Mesenchymal stem cell (in vitro differentiated cells and primary cell): ENCODE results near the gene SLIT3.

Experiments used
- DNase-seq: peaks from one replicate; pipeline ENCODE4 v3.0.0-alpha.2; 2013
- H2AFZ ChIP-seq: one replicate; pipeline ENCODE4 v1.6.1; 2013; ENCODE audit warnings: low read depth, mild to moderate bottlenecking, control low read depth, inconsistent platforms, low read length, moderate library complexity
- H2AK5ac ChIP-seq: 2 replicates; pipeline ENCODE4 v1.6.1; 2013; ENCODE audit warnings: low read length, moderate library complexity, mild to moderate bottlenecking, inconsistent platforms; ENCODE audit not compliant: severe bottlenecking
- H2BK120ac ChIP-seq: one replicate; pipeline ENCODE4 v1.6.1; 2013; ENCODE audit warnings: low read depth, mild to moderate bottlenecking, inconsistent platforms, low read length, moderate library complexity
- H2BK12ac ChIP-seq, 2 experiments: one replicate each; pipeline ENCODE4 v1.6.1; 2013; ENCODE audit warnings: inconsistent platforms in 2 of 2, low read length in 2 of 2, mild to moderate bottlenecking in 2 of 2, moderate library complexity in 2 of 2, control low read depth in 1 of 2
- H2BK15ac ChIP-seq: one replicate; pipeline ENCODE4 v1.6.1; 2013; ENCODE audit warnings: mild to moderate bottlenecking, low read depth, inconsistent platforms; ENCODE audit not compliant: poor library complexity, severe bottlenecking
- H2BK5ac ChIP-seq: 2 replicates; pipeline ENCODE4 v1.6.1; 2013; ENCODE audit warnings: low read depth, mild to moderate bottlenecking, low read length, control low read depth, inconsistent platforms; ENCODE audit not compliant: poor library complexity, severe bottlenecking
- H3K14ac ChIP-seq, 2 experiments: one replicate each; pipeline ENCODE4 v1.6.1; 2013; ENCODE audit warnings: inconsistent platforms in 2 of 2, low read length in 2 of 2, control low read depth in 1 of 2, mild to moderate bottlenecking in 1 of 2, moderate library complexity in 1 of 2
- H3K18ac ChIP-seq, 2 experiments: one replicate each; pipeline ENCODE4 v1.6.1; 2013; ENCODE audit warnings: inconsistent platforms in 2 of 2, low read length in 2 of 2, control low read depth in 1 of 2, low read depth in 1 of 2, mild to moderate bottlenecking in 1 of 2
- H3K23ac ChIP-seq, 2 experiments: one replicate each; pipeline ENCODE4 v1.6.1; 2013; ENCODE audit warnings: inconsistent platforms in 2 of 2, low read length in 2 of 2, mild to moderate bottlenecking in 2 of 2, moderate library complexity in 2 of 2, control low read depth in 1 of 2
- H3K27ac ChIP-seq: 2 replicates; pipeline ENCODE4 v1.5.1; 2013; ENCODE audit warnings: mild to moderate bottlenecking, moderate library complexity, low read length, control low read depth, inconsistent platforms; ENCODE audit not compliant: poor library complexity, severe bottlenecking
- H3K27me3 ChIP-seq, 2 experiments: 2 replicates each; pipeline versions ENCODE4 v1.6.1 to v1.7.0; 2013; ENCODE audit warnings: low read length in 2 of 2, mild to moderate bottlenecking in 2 of 2, moderate library complexity in 2 of 2, control low read depth in 1 of 2, inconsistent platforms in 1 of 2; ENCODE audit not compliant: control insufficient read depth in 1 of 2, insufficient read depth in 1 of 2
- H3K36me3 ChIP-seq, 2 experiments: 2 replicates each; pipeline versions ENCODE4 v1.6.1 to v1.7.0; 2013; ENCODE audit warnings: low read length in 2 of 2, control low read depth in 1 of 2, inconsistent platforms in 1 of 2, low read depth in 1 of 2, mild to moderate bottlenecking in 1 of 2; ENCODE audit not compliant: insufficient read depth in 2 of 2, control insufficient read depth in 1 of 2
- H3K4ac ChIP-seq, 2 experiments: one replicate each; pipeline ENCODE4 v1.6.1; 2013; ENCODE audit warnings: inconsistent platforms in 2 of 2, low read length in 2 of 2, mild to moderate bottlenecking in 2 of 2, moderate library complexity in 2 of 2, control low read depth in 1 of 2, low read depth in 1 of 2
- H3K4me1 ChIP-seq: 2 replicates; pipeline ENCODE4 v1.6.1; 2013; ENCODE audit warnings: low read depth, low read length, control low read depth; ENCODE audit not compliant: control insufficient read depth, insufficient read depth
- H3K4me2 ChIP-seq: 2 replicates; pipeline ENCODE4 v1.6.1; 2013; ENCODE audit warnings: low read length, mild to moderate bottlenecking, inconsistent platforms; ENCODE audit not compliant: poor library complexity, severe bottlenecking
- H3K4me3 ChIP-seq, 2 experiments: 2 replicates each; pipeline versions ENCODE4 v1.5.1 to v1.7.0; 2013; ENCODE audit warnings: low read length in 2 of 2, mild to moderate bottlenecking in 2 of 2, control low read depth in 1 of 2, low read depth in 1 of 2; ENCODE audit not compliant: insufficient read depth in 1 of 2
- H3K79me1 ChIP-seq: replicated peaks from 2 replicates; pipeline ENCODE4 v1.6.1; 2013; ENCODE audit warnings: mild to moderate bottlenecking, control low read depth, low read length, inconsistent platforms; ENCODE audit not compliant: poor library complexity, severe bottlenecking
- H3K9ac ChIP-seq: 2 replicates; pipeline ENCODE4 v1.7.0; 2013; ENCODE audit warnings: mild to moderate bottlenecking, low read length, moderate library complexity
- H3K9me3 ChIP-seq: 2 replicates; pipeline ENCODE4 v1.7.0; 2013; ENCODE audit warnings: mild to moderate bottlenecking, low read length; ENCODE audit not compliant: control insufficient read depth
- H4K8ac ChIP-seq: one replicate; pipeline ENCODE4 v1.6.1; 2013; ENCODE audit warnings: inconsistent platforms, mild to moderate bottlenecking, low read length, moderate library complexity
- H4K91ac ChIP-seq: one replicate; pipeline ENCODE4 v1.6.1; 2013; ENCODE audit warnings: mild to moderate bottlenecking, low read length, inconsistent platforms
- WGBS: methylation state at CpG from one replicate; pipeline ENCODE4 v1.1.7; 2013; ENCODE audit warnings: mixed read lengths; 5-methylcytosine and 5-hydroxymethylcytosine counted together

The SLIT3 gene

GRCh38 chr5:168680395-168680794 lies 620.5 kb downstream of the SLIT3 start:
- no peak overlapping the region for H2BK120ac ChIP-seq
- H2BK12ac ChIP-seq: no peak overlapping the region
- peak overlapping the region; percentile 8 for H3K9ac ChIP-seq
- H4K91ac ChIP-seq: peak overlapping the region; percentile 60
- H4K8ac ChIP-seq: peak overlapping the region; percentile 31
- no peak overlapping the region for H3K27ac ChIP-seq
- H3K79me1 ChIP-seq: no peaks in the 10 kb centered on the region
- H3K14ac ChIP-seq: no peak overlapping the region
- no peaks in the 10 kb centered on the region for H3K9me3 ChIP-seq
- H3K23ac ChIP-seq: no peak overlapping the region
- no peak overlapping the region for H3K4ac ChIP-seq
- peaks cover 0 to 38% of the 10 kb centered on the region in 2 experiments for H3K36me3 ChIP-seq
- H3K4me1 ChIP-seq: peaks cover 5% of the 10 kb centered on the region
- H2BK15ac ChIP-seq: no peak overlapping the region
- H3K4me2 ChIP-seq: no peak overlapping the region
- no peak overlapping the region for H2AK5ac ChIP-seq
- no peak for DNase-seq
- no peak overlapping the region for H3K18ac ChIP-seq
- H3K27me3 ChIP-seq: peaks cover 0 to 9% of the 10 kb centered on the region in 2 experiments
- no peak overlapping the region for H3K4me3 ChIP-seq
- no peak overlapping the region for H2AFZ ChIP-seq
- H2BK5ac ChIP-seq: no peak overlapping the region
- 71% methylated on average over 2 of the region's 2 CpGs for WGBS

GRCh38 chr5:168679515-168679920 lies 621.4 kb downstream of the SLIT3 start:
- H3K4me1 ChIP-seq: peaks cover 5% of the 10 kb centered on the region
- peak overlapping the region; percentile 8 for H3K9ac ChIP-seq
- DNase-seq: peak; percentile 71
- no peak overlapping the region for H3K14ac ChIP-seq
- H2AK5ac ChIP-seq: no peak overlapping the region
- H3K4ac ChIP-seq: no peak overlapping the region
- H2AFZ ChIP-seq: no peak overlapping the region
- H3K79me1 ChIP-seq: no peaks in the 10 kb centered on the region
- H3K4me2 ChIP-seq: no peak overlapping the region
- no peak overlapping the region for H4K8ac ChIP-seq
- no peak overlapping the region for H3K23ac ChIP-seq
- H3K18ac ChIP-seq: no peak overlapping the region
- H3K9me3 ChIP-seq: no peaks in the 10 kb centered on the region
- no peak overlapping the region for H2BK15ac ChIP-seq
- no peak overlapping the region for H2BK120ac ChIP-seq
- no peak overlapping the region for H2BK12ac ChIP-seq
- H3K4me3 ChIP-seq: no peak overlapping the region
- H4K91ac ChIP-seq: no peak overlapping the region
- H3K27ac ChIP-seq: no peak overlapping the region
- H3K27me3 ChIP-seq: peaks cover 0 to 9% of the 10 kb centered on the region in 2 experiments
- no peak overlapping the region for H2BK5ac ChIP-seq
- 0% methylated on average over 6 of the region's 9 CpGs for WGBS
- H3K36me3 ChIP-seq: peaks cover 0 to 42% of the 10 kb centered on the region in 2 experiments

GRCh38 chr5:168676501-168676900 lies 624.4 kb downstream of the SLIT3 start:
- Histone ChIP-seq H3K9me3 (no peaks in the 10 kb centered on the region), H3K4me1 (peaks cover 4% of the 10 kb centered on the region), H4K91ac (no peak overlapping the region), H3K4ac (no peak overlapping the region), H3K79me1 (no peaks in the 10 kb centered on the region), H3K4me3 (no peak overlapping the region), H2BK12ac (no peak overlapping the region), H3K4me2 (no peak overlapping the region), H2BK5ac (no peak overlapping the region), H2BK15ac (no peak overlapping the region), H3K27ac (no peak overlapping the region), H2AFZ (no peak overlapping the region), H3K27me3 (peaks cover 0 to 9% of the 10 kb centered on the region in 2 experiments), H3K36me3 (peaks cover 0 to 51% of the 10 kb centered on the region in 2 experiments), H3K23ac (no peak overlapping the region), H4K8ac (no peak overlapping the region), H3K9ac (no peak overlapping the region), H3K18ac (no peak overlapping the region), H3K14ac (no peak overlapping the region), H2BK120ac (no peak overlapping the region), H2AK5ac (no peak overlapping the region)
- DNase-seq: no peak
- 67% methylated on average over 4 of the region's 4 CpGs for WGBS

GRCh38 chr5:168675883-168676408 lies 625.0 kb downstream of the SLIT3 start:
- Histone ChIP-seq H2BK120ac (no peak overlapping the region), H3K4me1 (peaks cover 3% of the 10 kb centered on the region), H3K18ac (no peak overlapping the region), H3K79me1 (no peaks in the 10 kb centered on the region), H3K36me3 (peaks cover 0 to 56% of the 10 kb centered on the region in 2 experiments), H3K27me3 (peaks cover 0 to 9% of the 10 kb centered on the region in 2 experiments), H3K9me3 (no peaks in the 10 kb centered on the region), H2BK5ac (no peak overlapping the region), H2AFZ (no peak overlapping the region), H3K4me2 (no peak overlapping the region), H3K4me3 (no peak overlapping the region), H2BK15ac (no peak overlapping the region), H3K4ac (no peak overlapping the region), H2BK12ac (no peak overlapping the region), H2AK5ac (no peak overlapping the region), H3K27ac (no peak overlapping the region), H3K23ac (no peak overlapping the region), H3K14ac (no peak overlapping the region), H4K8ac (no peak overlapping the region), H4K91ac (no peak overlapping the region), H3K9ac (no peak overlapping the region)
- DNase-seq: no peak
- 79% methylated on average over 2 of the region's 2 CpGs for WGBS
